NCI-H82 (cell line): ENCODE results near the gene RAB9A.

ENCODE experiments used
- DNase-seq: peaks from one replicate; lab custom pipeline; 2025; lab: John Stamatoyannopoulos, UW

RAB9A gene

GRCh38 chrX:13748486-13748885 is 59.6 kb downstream of the RAB9A start:
- DNase-seq = no peak

- DNase-seq = peak; percentile 68
Observed at GRCh38 chrX:13750204-13750603, 61.3 kb downstream of the RAB9A start.

GRCh38 chrX:13750812-13751211 is 61.9 kb downstream of the RAB9A start:
- no peak for DNase-seq

- no peak for DNase-seq
Observed at GRCh38 chrX:13752141-13752540, 63.2 kb downstream of the RAB9A start.

GRCh38 chrX:13752646-13753045 is 63.7 kb downstream of the RAB9A start:
- DNase-seq = peak; percentile 32

- no peak for DNase-seq
Observed at GRCh38 chrX:13754765-13755164, 65.8 kb downstream of the RAB9A start.

GRCh38 chrX:13755254-13755653 is 66.3 kb downstream of the RAB9A start:
- DNase-seq = no peak

- no peak for DNase-seq
Observed at GRCh38 chrX:13756381-13756780, 67.5 kb downstream of the RAB9A start.

- no peak for DNase-seq
Observed at GRCh38 chrX:13759152-13759718, 70.3 kb downstream of the RAB9A start.
